Spleen (tissue), 7 donors: ENCODE measurements around the gene TBC1D10B.

Experiments
- CTCF ChIP-seq, 11 experiments: fragments of 200-600 bp in 7 of 11; fragments of 450-650 bp in 4 of 11; sonication (generic) in 4 of 11; IDR thresholded peaks in 8 of 11; conservative IDR thresholded peaks in 3 of 11; 1 replicate in 7 of 11; 2 replicates in 4 of 11; pipeline versions ENCODE4 v1.4.0 to v1.8.0; 2016 to 2021; ENCODE audit warnings: antibody characterized with exemption in 11 of 11, inconsistent platforms in 4 of 11, mild to moderate bottlenecking in 1 of 11
- POLR2A ChIP-seq, 3 donors: fragments of 450-650 bp; IDR thresholded peaks; one replicate each; pipeline ENCODE4 v1.5.1; 2017; ENCODE audit warnings: antibody characterized with exemption in 3 of 3, mild to moderate bottlenecking in 1 of 3
- POLR2AphosphoS5 ChIP-seq, 3 donors: sonication (generic); formaldehyde crosslinking; IDR thresholded peaks; one replicate each; pipeline ENCODE4 v1.5.1; 2017; ENCODE audit warnings: antibody characterized with exemption in 3 of 3
- donor health status: DM: no; HTN: no; CAD: no; lungs with moderate emphysema.
- donor health status: DM: no; HTN: no; CAD: no.
- donor health status: DM: no; HTN: no; CAD: no.

GRCh38 chr16:30395992-30396585 is 25.8 kb upstream of the TBC1D10B start:
- TF ChIP-seq CTCF (IDR thresholded peaks at IDR 0.05 in 8 of 11, conservative IDR thresholded peaks at IDR 0.05 in 3 of 11) (no peak), POLR2A (IDR thresholded peaks at IDR 0.05) (no peak), POLR2AphosphoS5 (IDR thresholded peaks at IDR 0.05) (no peak)
